ENCODE data around the gene DCXR. TPM values are rescaled to one million over a fixed set of nuclear protein-coding genes. Genes with fewer than 3 reads are reported as not detected.
A peak's percentile ranks its signal among the peaks of the same experiment; 100 is the strongest.

Gene DCXR
- total and polyA plus RNA-seq, 2 of the 13 experiments (the other 11 are each of a cell fraction or from before 2014, with no cell fraction given) = 287 to 311 TPM

GRCh38 chr17:82076018-82076784 is 38.7 kb upstream of the DCXR start (continued):
- TF ChIP-seq KDM5B (CRISPR knock-in tag; IDR thresholded peaks at IDR 0.05; ENCODE audit: borderline replicate concordance) (peak; percentile 60), GLI4 (CRISPR knock-in tag; IDR thresholded peaks at IDR 0.05; ENCODE audit: borderline replicate concordance) (no peak), ZNF160 (CRISPR knock-in tag; IDR thresholded peaks at IDR 0.05) (no peak), RFXAP (CRISPR knock-in tag; IDR thresholded peaks at IDR 0.05; ENCODE audit: borderline replicate concordance) (no peak), CCDC6 (CRISPR knock-in tag; IDR thresholded peaks at IDR 0.05) (no peak), PHF21A (CRISPR knock-in tag; IDR thresholded peaks at IDR 0.05) (no peak), SIN3A (IDR thresholded peaks at IDR 0.05; ENCODE audit: borderline replicate concordance, low read depth, low read length) (0 out of 2 replicates have a peak, but pooled peaks have one; percentile 20), JDP2 (CRISPR knock-in tag; IDR thresholded peaks at IDR 0.05; ENCODE audit: borderline replicate concordance) (no peak), ZBTB38 (CRISPR knock-in tag; IDR thresholded peaks at IDR 0.05) (0 out of 2 replicates have a peak, but pooled peaks have one; percentile 17), PPARG (CRISPR knock-in tag; conservative IDR thresholded peaks at IDR 0.05) (no peak), RFXANK (CRISPR knock-in tag; IDR thresholded peaks at IDR 0.05) (no peak), FOSL2 (CRISPR knock-in tag; IDR thresholded peaks at IDR 0.05) (no peak; the same call in 1 of the 2 replicates), ZNF225 (CRISPR knock-in tag; IDR thresholded peaks at IDR 0.05) (no peak), REPIN1 (CRISPR knock-in tag; IDR thresholded peaks at IDR 0.05; ENCODE audit: borderline replicate concordance, low read depth) (peak; percentile 41; the same call in 1 of the 2 replicates), FUBP1 (CRISPR knock-in tag; IDR thresholded peaks at IDR 0.05; ENCODE audit: borderline replicate concordance) (no peak), ZNF562 (CRISPR knock-in tag; IDR thresholded peaks at IDR 0.05; ENCODE audit: borderline replicate concordance) (no peak), CBX2 (IDR thresholded peaks at IDR 0.05; ENCODE audit: low read depth, low read length) (no peak), CBX2 (CRISPR knock-in tag; IDR thresholded peaks at IDR 0.05; ENCODE audit: low read depth) (no peak), HNF4A (CRISPR knock-in tag; IDR thresholded peaks at IDR 0.05) (no peak), NR2F6 (IDR thresholded peaks at IDR 0.05) (no peak), NR2F6 (CRISPR knock-in tag; IDR thresholded peaks at IDR 0.05) (no peak), ZEB1 (IDR thresholded peaks at IDR 0.05; ENCODE audit: insufficient replicate concordance, low read depth) (peak; percentile 35), HDAC6 (IDR thresholded peaks at IDR 0.05; ENCODE audit: low read depth, low read length) (no peak), HNRNPLL (IDR thresholded peaks at IDR 0.05; ENCODE audit: low read depth, low read length, poor library complexity, severe bottlenecking) (no peak), SPEN (CRISPR knock-in tag; IDR thresholded peaks at IDR 0.05; ENCODE audit: low read depth) (no peak), ZNF780A (CRISPR knock-in tag; IDR thresholded peaks at IDR 0.05) (no peak)
- TF ChIP-seq, protein P1, sequence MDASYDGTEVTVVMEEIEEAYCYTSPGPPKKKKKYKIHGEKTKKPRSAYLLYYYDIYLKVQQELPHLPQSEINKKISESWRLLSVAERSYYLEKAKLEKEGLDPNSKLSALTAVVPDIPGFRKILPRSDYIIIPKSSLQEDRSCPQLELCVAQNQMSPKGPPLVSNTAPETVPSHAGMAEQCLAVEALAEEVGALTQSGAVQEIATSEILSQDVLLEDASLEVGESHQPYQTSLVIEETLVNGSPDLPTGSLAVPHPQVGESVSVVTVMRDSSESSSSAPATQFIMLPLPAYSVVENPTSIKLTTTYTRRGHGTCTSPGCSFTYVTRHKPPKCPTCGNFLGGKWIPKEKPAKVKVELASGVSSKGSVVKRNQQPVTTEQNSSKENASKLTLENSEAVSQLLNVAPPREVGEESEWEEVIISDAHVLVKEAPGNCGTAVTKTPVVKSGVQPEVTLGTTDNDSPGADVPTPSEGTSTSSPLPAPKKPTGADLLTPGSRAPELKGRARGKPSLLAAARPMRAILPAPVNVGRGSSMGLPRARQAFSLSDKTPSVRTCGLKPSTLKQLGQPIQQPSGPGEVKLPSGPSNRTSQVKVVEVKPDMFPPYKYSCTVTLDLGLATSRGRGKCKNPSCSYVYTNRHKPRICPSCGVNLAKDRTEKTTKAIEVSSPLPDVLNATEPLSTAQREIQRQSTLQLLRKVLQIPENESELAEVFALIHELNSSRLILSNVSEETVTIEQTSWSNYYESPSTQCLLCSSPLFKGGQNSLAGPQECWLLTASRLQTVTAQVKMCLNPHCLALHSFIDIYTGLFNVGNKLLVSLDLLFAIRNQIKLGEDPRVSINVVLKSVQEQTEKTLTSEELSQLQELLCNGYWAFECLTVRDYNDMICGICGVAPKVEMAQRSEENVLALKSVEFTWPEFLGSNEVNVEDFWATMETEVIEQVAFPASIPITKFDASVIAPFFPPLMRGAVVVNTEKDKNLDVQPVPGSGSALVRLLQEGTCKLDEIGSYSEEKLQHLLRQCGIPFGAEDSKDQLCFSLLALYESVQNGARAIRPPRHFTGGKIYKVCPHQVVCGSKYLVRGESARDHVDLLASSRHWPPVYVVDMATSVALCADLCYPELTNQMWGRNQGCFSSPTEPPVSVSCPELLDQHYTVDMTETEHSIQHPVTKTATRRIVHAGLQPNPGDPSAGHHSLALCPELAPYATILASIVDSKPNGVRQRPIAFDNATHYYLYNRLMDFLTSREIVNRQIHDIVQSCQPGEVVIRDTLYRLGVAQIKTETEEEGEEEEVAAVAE (CRISPR knock-in tag; IDR thresholded peaks at IDR 0.05; ENCODE audit: borderline replicate concordance) = no peak
